Cardiac fibroblast (primary cell): ENCODE data around the gene DNM3.
"Not testable (repeated sequence)": the region's sequence is repeated elsewhere in the genome, so short reads cannot be mapped to it uniquely, and the experiment has no call there.

Source experiments
- DNase-seq, 2 donors: peaks; one replicate each; pipeline versions ENCODE4 v3.0.0 to v3.0.0-alpha.2; 2010; ENCODE audit warnings: low read depth in 2 of 2
- H3K4me3 ChIP-seq, 2 donors: replicated peaks in 1 of 2; 1 replicate in 1 of 2; 2 replicates in 1 of 2; pipeline ENCODE4 v1.5.1; 2011; ENCODE audit warnings: low read depth in 2 of 2, low read length in 2 of 2, mild to moderate bottlenecking in 2 of 2, moderate library complexity in 1 of 2
- CTCF ChIP-seq: IDR thresholded peaks from one replicate; pipeline ENCODE4 v1.5.1; 2011; ENCODE audit warnings: low read depth, mild to moderate bottlenecking, low read length, inconsistent platforms

DNM3 gene

DNA sequence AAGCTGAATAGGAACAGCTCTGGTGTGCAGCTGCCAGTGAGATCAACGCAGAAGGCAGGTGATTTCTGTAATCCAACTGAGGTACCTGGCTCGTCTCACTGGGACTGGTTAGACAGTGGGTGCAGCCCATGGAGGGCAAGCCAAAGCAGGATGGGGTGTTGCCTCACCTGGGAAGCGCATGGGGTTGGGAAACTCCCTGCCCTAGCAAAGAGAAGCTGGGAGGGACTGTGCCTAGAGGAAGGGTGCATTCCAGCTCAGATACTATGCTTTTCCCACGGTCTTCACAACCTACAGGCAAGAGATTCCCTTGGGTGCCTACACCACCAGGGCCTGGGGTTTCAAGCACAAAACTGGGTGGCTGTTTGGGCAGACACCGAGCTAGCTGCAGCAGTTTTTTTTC lies 183.2 kb downstream of the DNM3 start:
- TF ChIP-seq CTCF = no peak
- no peak overlapping the region for H3K4me3 ChIP-seq
- DNase-seq = no peak

GRCh38 chr1:172024944-172025738 lies 183.8 kb downstream of the DNM3 start:
- not testable (repeated sequence) for DNase-seq, H3K4me3 ChIP-seq

DNA sequence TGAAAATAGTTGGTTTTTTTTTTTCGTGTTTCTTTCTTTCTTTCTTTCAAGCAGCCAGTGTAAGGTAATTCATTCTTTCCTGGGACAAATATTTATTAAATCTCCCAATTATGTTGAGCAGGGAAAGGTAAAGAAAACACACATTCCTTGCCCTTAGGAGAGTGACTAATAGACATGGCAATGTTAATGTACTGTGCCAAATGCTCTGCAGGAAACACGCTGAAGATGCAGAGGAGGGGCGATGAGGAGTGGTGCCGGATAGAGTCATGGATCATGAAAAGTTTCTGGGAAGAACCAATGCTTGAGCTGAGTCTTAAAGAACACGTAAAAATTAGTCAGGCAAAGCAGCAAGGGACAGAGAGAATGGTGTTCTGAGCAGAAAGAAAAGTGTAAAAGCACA lies 199.2 kb downstream of the DNM3 start:
- no peak for TF ChIP-seq CTCF
- DNase-seq = peak; percentile 57 to 67

DNA sequence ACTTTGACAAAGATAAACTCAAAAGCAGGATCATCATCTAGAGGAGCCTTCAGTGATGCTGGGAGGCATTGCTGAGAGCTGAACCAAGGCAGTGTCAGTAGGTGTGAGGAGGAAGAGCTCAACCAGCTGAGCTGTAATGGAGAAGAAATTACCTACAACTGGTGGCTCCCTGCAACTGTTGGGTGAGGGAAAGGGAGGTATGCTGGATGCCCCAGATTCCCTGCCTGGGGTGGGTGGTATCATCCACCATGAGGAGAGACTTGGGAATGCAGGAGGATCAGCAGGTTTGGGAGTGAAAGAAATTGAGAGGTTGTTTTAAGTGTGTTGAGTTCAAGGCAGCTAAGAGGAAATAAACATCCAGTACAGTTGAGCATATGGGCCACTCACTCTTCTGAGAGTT lies 199.8 kb downstream of the DNM3 start:
- no peak for DNase-seq
- no peak overlapping the region for H3K4me3 ChIP-seq
- TF ChIP-seq CTCF = no peak

More for the DNA sequence above, 199.2 kb downstream of the DNM3 start:
- no peak overlapping the region for H3K4me3 ChIP-seq

DNA sequence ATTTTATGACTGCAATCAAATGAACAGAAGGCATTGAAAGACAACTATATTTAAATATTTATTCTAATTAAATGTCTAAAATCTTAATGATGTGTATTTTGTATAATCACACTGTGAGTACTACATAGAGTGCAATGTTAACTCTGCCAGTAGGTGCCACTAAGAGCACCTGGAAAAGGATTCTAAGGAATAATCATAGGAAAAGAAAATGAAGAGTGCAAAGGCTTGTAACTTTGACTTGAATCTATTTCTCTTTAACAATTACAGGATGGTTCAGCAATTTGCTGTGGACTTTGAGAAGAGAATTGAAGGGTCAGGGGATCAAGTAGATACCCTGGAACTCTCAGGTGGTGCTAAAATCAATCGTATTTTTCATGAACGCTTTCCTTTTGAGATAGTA lies 200.4 kb downstream of the DNM3 start:
- TF ChIP-seq CTCF = peak; percentile 34
- no peak overlapping the region for H3K4me3 ChIP-seq
- DNase-seq = peak; percentile 45 to 57

DNA sequence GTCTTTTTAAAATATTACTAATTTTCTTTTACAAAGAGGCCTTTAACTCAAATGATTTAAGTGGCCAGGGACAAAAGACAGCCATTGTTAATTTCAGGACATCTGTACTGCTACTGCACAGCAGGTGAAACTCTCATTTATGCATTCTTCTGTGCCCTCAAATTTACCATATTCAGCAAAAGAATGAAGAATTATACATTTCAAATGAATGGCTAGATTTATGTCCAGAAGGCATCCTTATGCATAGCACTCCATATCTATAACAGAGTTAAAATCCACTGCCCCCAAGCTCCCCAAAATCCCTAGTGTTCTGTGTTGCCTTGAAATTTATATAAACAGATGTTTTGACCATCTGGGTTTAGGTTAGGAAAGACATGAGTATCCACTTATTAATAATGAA lies 202.6 kb downstream of the DNM3 start:
- DNase-seq = no peak
- TF ChIP-seq CTCF = no peak
- no peak overlapping the region for H3K4me3 ChIP-seq

DNA sequence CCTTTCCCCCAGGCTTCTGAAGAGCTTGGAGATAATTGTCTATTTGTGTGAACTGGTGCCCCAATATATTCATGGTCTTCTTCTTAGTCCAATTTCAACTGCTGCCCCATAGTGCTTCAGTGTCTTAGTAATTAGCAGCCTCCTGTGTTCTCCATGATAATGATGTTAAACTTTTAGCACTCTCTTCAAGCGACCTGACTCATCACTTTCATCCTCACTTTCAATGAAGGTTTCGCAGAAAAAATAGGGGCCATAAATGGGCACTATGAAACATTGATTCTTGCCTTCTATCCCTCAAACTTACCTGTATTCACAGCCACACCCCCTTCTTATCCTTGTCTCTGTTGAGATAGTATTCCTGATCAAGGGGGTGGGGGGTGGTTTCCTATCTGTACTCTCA lies 210.6 kb downstream of the DNM3 start:
- no peak for TF ChIP-seq CTCF
- no peak overlapping the region for H3K4me3 ChIP-seq
- DNase-seq = no peak
